IMR-90 (cell line): Measurements from ENCODE around the gene IZUMO2. TPM values are rescaled to one million over a fixed set of nuclear protein-coding genes. Genes with fewer than 3 reads are reported as not detected.

ENCODE experiments used
- ATAC-seq: fragments of 200-7000 bp; cut with Tn5 transposase; 2 replicates; pipeline ENCODE4 v1.9.1; 2020; ENCODE audit warnings: low read depth, mild to moderate bottlenecking, moderate library complexity
- BruUV-seq: library from RNA; stranded (reverse); fragments of 400-500 nt; replicated peaks from 2 replicates; lab custom pipeline; 2021; lab: Mats Ljungman, UMichigan
- CTCF ChIA-PET: fragments of 300-600 bp; formaldehyde crosslinking; extraction: SDS; loops from one replicate; lab custom pipeline; 2021; ENCODE audit warnings: antibody characterized with exemption; lab: Yijun Ruan, JAX
- POLR2A ChIA-PET: fragments of 300-600 bp; sonication (Branson Sonifier 250); formaldehyde crosslinking; loops from one replicate; lab custom pipeline; 2022; ENCODE audit warnings: antibody characterized with exemption; ENCODE audit not compliant: unreplicated experiment; lab: Charles Lee
- DNase-seq: peaks from one replicate; pipeline ENCODE4 v3.0.0; 2013
- H2AFZ ChIP-seq: replicated peaks from 2 replicates; pipeline ENCODE3; 2013; ENCODE audit warnings: low read length, mild to moderate bottlenecking; ENCODE audit not compliant: poor library complexity
- H2AK5ac ChIP-seq: 2 replicates; pipeline ENCODE4 v1.6.1; 2013; ENCODE audit warnings: low read depth, low read length, inconsistent platforms
- H2AK9ac ChIP-seq: replicated peaks from 2 replicates; pipeline ENCODE3; 2013; ENCODE audit warnings: mild to moderate bottlenecking, low read depth, low read length, moderate library complexity; ENCODE audit not compliant: poor library complexity
- H2BK120ac ChIP-seq: 2 replicates; pipeline ENCODE4 v1.6.1; 2013; ENCODE audit warnings: low read depth, low read length, inconsistent platforms
- H2BK15ac ChIP-seq: 3 replicates; pipeline ENCODE4 v1.6.1; 2013; ENCODE audit warnings: low read depth, low read length, inconsistent platforms
- H2BK20ac ChIP-seq: 2 replicates; pipeline ENCODE4 v1.6.1; 2013; ENCODE audit warnings: low read depth, mild to moderate bottlenecking, inconsistent platforms, low read length, moderate library complexity
- H2BK5ac ChIP-seq: 2 replicates; pipeline ENCODE4 v1.6.1; 2013; ENCODE audit warnings: mild to moderate bottlenecking, low read depth, low read length, inconsistent platforms; ENCODE audit not compliant: poor library complexity, severe bottlenecking
- H3K14ac ChIP-seq: replicated peaks from 2 replicates; pipeline ENCODE4 v1.6.1; 2013; ENCODE audit warnings: low read depth, low read length, inconsistent platforms
- H3K18ac ChIP-seq: 2 replicates; pipeline ENCODE4 v1.6.1; 2013; ENCODE audit warnings: low read depth, low read length, control low read depth
- H3K23ac ChIP-seq: 2 replicates; pipeline ENCODE4 v1.6.1; 2013; ENCODE audit warnings: low read depth, low read length, inconsistent platforms
- H3K27ac ChIP-seq: 2 replicates; pipeline ENCODE4 v1.5.1; 2013; ENCODE audit warnings: mild to moderate bottlenecking, control low read depth, low read length; ENCODE audit not compliant: insufficient read depth
- H3K27me3 ChIP-seq: 2 replicates; pipeline ENCODE4 v1.6.1; 2013; ENCODE audit warnings: low read length; ENCODE audit not compliant: control insufficient read depth, insufficient read depth
- H3K36me3 ChIP-seq: 2 replicates; pipeline ENCODE4 v1.6.1; 2013; ENCODE audit warnings: low read length, mixed read lengths; ENCODE audit not compliant: control insufficient read depth, insufficient read depth
- H3K4ac ChIP-seq: 2 replicates; pipeline ENCODE4 v1.6.1; 2013; ENCODE audit warnings: low read depth, low read length, inconsistent platforms
- H3K4me1 ChIP-seq: 2 replicates; pipeline ENCODE4 v1.6.1; 2013; ENCODE audit warnings: low read length, mixed read lengths; ENCODE audit not compliant: control insufficient read depth, insufficient read depth
- H3K4me2 ChIP-seq: 2 replicates; pipeline ENCODE4 v1.6.1; 2013; ENCODE audit warnings: low read depth, mild to moderate bottlenecking, control low read depth, low read length, moderate library complexity
- H3K4me3 ChIP-seq: 2 replicates; pipeline ENCODE4 v1.5.1; 2013; ENCODE audit warnings: low read depth, mild to moderate bottlenecking, control low read depth, low read length, moderate library complexity; ENCODE audit not compliant: insufficient read depth
- H3K56ac ChIP-seq: 2 replicates; pipeline ENCODE4 v1.6.1; 2013; ENCODE audit warnings: low read length, inconsistent platforms; ENCODE audit not compliant: insufficient read depth; ENCODE audit errors: extremely low read depth
- H3K79me1 ChIP-seq, 2 experiments: 2 replicates each; pipeline ENCODE4 v1.6.1; 2013; ENCODE audit warnings: low read length in 2 of 2, inconsistent platforms in 1 of 2, low read depth in 1 of 2
- H3K9ac ChIP-seq: 2 replicates; pipeline ENCODE4 v1.6.1; 2013; ENCODE audit warnings: low read depth, low read length, control low read depth
- H3K9me1 ChIP-seq: 2 replicates; pipeline ENCODE4 v1.6.1; 2013; ENCODE audit warnings: low read length, inconsistent platforms; ENCODE audit not compliant: insufficient read depth
- H3K9me3 ChIP-seq: 2 replicates; pipeline ENCODE4 v1.6.1; 2013; ENCODE audit warnings: low read length; ENCODE audit not compliant: control insufficient read depth, insufficient read depth
- H4K20me1 ChIP-seq: 2 replicates; pipeline ENCODE4 v1.6.1; 2013; ENCODE audit warnings: low read length, inconsistent platforms; ENCODE audit not compliant: insufficient read depth
- H4K5ac ChIP-seq: 2 replicates; pipeline ENCODE4 v1.6.1; 2013; ENCODE audit warnings: mild to moderate bottlenecking, low read depth, low read length, control low read depth
- H4K8ac ChIP-seq, 2 experiments: 2 replicates each; pipeline ENCODE4 v1.6.1; 2013; ENCODE audit warnings: low read depth in 2 of 2, low read length in 2 of 2, control low read depth in 1 of 2, inconsistent platforms in 1 of 2
- H4K91ac ChIP-seq: 2 replicates; pipeline ENCODE4 v1.6.1; 2013; ENCODE audit warnings: low read depth, low read length, inconsistent platforms; ENCODE audit not compliant: insufficient read depth
- BHLHE40 ChIP-seq: fragments of 150-350 bp; IDR thresholded peaks from 2 replicates; pipeline ENCODE4 v1.6.1; 2016; ENCODE audit warnings: mild to moderate bottlenecking, low read depth, low read length
- CEBPB ChIP-seq: IDR thresholded peaks from 2 replicates; pipeline ENCODE4 v1.6.1; 2012; ENCODE audit warnings: low read depth, low read length, improper control_type of control experiment
- CHD1 ChIP-seq: IDR thresholded peaks from 2 replicates; pipeline ENCODE4 v1.6.1; 2012; ENCODE audit warnings: low read depth, low read length, improper control_type of control experiment
- MAFK ChIP-seq: IDR thresholded peaks from 2 replicates; pipeline ENCODE4 v1.6.1; 2012; ENCODE audit warnings: low read depth, low read length, improper control_type of control experiment
- MAZ ChIP-seq: IDR thresholded peaks from 2 replicates; pipeline ENCODE4 v1.6.1; 2012; ENCODE audit warnings: low read depth, mild to moderate bottlenecking, low read length, improper control_type of control experiment, moderate library complexity, borderline replicate concordance
- MXI1 ChIP-seq: IDR thresholded peaks from 2 replicates; pipeline ENCODE4 v1.6.1; 2012; ENCODE audit warnings: low read depth, mild to moderate bottlenecking, low read length, moderate library complexity, borderline replicate concordance
- NFE2L2 ChIP-seq: fragments of 150-350 bp; IDR thresholded peaks from 2 replicates; pipeline ENCODE4 v1.6.1; 2016; ENCODE audit warnings: low read depth, mild to moderate bottlenecking, low read length
- POLR2A ChIP-seq: IDR thresholded peaks from 2 replicates; pipeline ENCODE4 v1.6.1; 2012; ENCODE audit warnings: mild to moderate bottlenecking, low read depth, low read length
- RAD21 ChIP-seq: IDR thresholded peaks from 2 replicates; pipeline ENCODE4 v1.6.1; 2012; ENCODE audit warnings: low read length, improper control_type of control experiment
- RCOR1 ChIP-seq: IDR thresholded peaks from 2 replicates; pipeline ENCODE4 v1.6.1; 2012; ENCODE audit warnings: mild to moderate bottlenecking, low read length, improper control_type of control experiment; ENCODE audit not compliant: insufficient replicate concordance
- RFX5 ChIP-seq: IDR thresholded peaks from 2 replicates; pipeline ENCODE4 v1.8.0; 2012; ENCODE audit warnings: low read depth, mild to moderate bottlenecking, low read length, moderate library complexity
- SMC3 ChIP-seq: fragments of 150-350 bp; IDR thresholded peaks from 2 replicates; pipeline ENCODE4 v1.6.1; 2016; ENCODE audit warnings: low read depth, mild to moderate bottlenecking, antibody characterized with exemption, low read length, moderate library complexity
- dilution Hi-C: fragments of 300-500 bp; cut with HindIII; formaldehyde crosslinking; loops from one replicate; pipeline ENCODE4 v1.14.3; 2018; ENCODE audit warnings: low sequenced_read_pairs; ENCODE audit not compliant: unreplicated experiment
- in situ Hi-C: fragments of 300-500 bp; cut with MboI; formaldehyde crosslinking; loops from 3 replicates; pipeline ENCODE4 v1.14.3; 2019; ENCODE audit warnings: low sequenced_read_pairs, inconsistent platforms, mixed read lengths
- intact Hi-C: fragments of 100-400 bp; cut with micrococcal nuclease; formaldehyde crosslinking; loops from 2 replicates; pipeline ENCODE4 v1.10.0; 2022
- polyA plus RNA-seq, 3 experiments: library from polyadenylated mRNA; depleted of rRNA; stranded (reverse); fragments of >200 nt; gene quantifications; 2 replicates each; pipeline ENCODE4 v1.2.3, GENCODE V29; 2012; ENCODE audit warnings: low replicate concordance in 1 of 3
- total RNA-seq: library from RNA; depleted of rRNA; stranded (reverse); fragments of >200 nt; gene quantifications from 2 replicates; pipeline ENCODE4 v1.2.3, GENCODE V29; 2012
- TF ChIP-seq, protein P1 (sequence below): fragments of 150-350 bp; IDR thresholded peaks from 2 replicates; pipeline ENCODE4 v1.6.1; 2016; ENCODE audit warnings: low read depth, mild to moderate bottlenecking, low read length, moderate library complexity, borderline replicate concordance
- TF ChIP-seq, protein P2 (sequence below): conservative IDR thresholded peaks from 2 replicates; pipeline ENCODE4 v1.5.1; 2012; ENCODE audit warnings: mild to moderate bottlenecking, low read depth, low read length, improper control_type of control experiment
- TF ChIP-seq, protein P3 (sequence below): fragments of 150-350 bp; IDR thresholded peaks from 2 replicates; pipeline ENCODE4 v1.6.1; 2017; ENCODE audit warnings: mild to moderate bottlenecking, antibody characterized with exemption, low read length, low read depth

The IZUMO2 gene
- total and polyA plus RNA-seq, 2 of the 4 experiments (the other 2 are of a cell fraction): not detected

DNA sequence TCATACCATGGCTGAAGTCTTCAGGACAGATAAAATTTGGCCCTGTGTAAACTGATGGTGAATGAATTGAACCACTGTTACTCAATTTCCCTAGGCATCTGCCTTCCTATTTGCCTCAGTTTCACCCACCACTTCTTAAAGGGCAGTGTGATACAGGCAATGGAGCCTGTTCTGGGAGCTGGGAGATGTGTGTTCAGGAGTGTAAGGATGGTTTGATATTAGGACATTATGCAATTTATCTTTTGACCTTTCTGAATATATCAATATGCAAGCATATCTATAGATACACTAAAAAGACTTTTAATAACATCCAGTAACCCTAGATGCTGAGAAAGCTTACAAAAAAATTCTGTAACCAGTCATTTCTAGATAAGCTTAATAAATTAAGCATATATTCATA lies 14.6 kb downstream of the IZUMO2 start:
- intact Hi-C loops (no loop called here), in situ Hi-C loops (loop anchor here (10.0 kb wide), 1 partner anchor 214 kb away; no protein-coding TSS in a partner anchor), dilution Hi-C loops (no loop called here)
- Histone ChIP-seq H3K9me1 (no peaks in the 10 kb centered on the region), H3K36me3 (no peaks in the 10 kb centered on the region), H3K56ac (no peak overlapping the region), H2BK15ac (no peak overlapping the region), H2BK5ac (no peak overlapping the region), H2AFZ (no peak overlapping the region), H3K9ac (no peak overlapping the region), H2BK120ac (no peak overlapping the region), H3K4ac (no peak overlapping the region), H3K27me3 (no peaks in the 10 kb centered on the region), H3K23ac (no peak overlapping the region), H4K8ac (no peak overlapping the region), H3K9me3 (0 out of 2 replicates have a peak, but pooled peaks cover 2% of the 10 kb centered on the region), H4K20me1 (no peaks in the 10 kb centered on the region), H3K4me3 (no peak overlapping the region), H3K4me1 (no peaks in the 10 kb centered on the region), H2BK20ac (no peak overlapping the region), H2AK5ac (no peak overlapping the region), H3K4me2 (peak overlapping the region; percentile 63; the same call in 1 of the 2 replicates), H3K27ac (no peak overlapping the region), H3K14ac (no peak overlapping the region), H4K5ac (no peak overlapping the region), H4K91ac (no peak overlapping the region), H2AK9ac (no peak overlapping the region), H3K18ac (no peak overlapping the region), H3K79me1 (no peaks in the 10 kb centered on the region)
- ChIA-PET POLR2A (no interaction called here), CTCF (no interaction called here)
- no TSS peak for BruUV-seq
- no peak for TF ChIP-seq NFE2L2
- TF ChIP-seq CHD1: no peak
- TF ChIP-seq, protein P1, sequence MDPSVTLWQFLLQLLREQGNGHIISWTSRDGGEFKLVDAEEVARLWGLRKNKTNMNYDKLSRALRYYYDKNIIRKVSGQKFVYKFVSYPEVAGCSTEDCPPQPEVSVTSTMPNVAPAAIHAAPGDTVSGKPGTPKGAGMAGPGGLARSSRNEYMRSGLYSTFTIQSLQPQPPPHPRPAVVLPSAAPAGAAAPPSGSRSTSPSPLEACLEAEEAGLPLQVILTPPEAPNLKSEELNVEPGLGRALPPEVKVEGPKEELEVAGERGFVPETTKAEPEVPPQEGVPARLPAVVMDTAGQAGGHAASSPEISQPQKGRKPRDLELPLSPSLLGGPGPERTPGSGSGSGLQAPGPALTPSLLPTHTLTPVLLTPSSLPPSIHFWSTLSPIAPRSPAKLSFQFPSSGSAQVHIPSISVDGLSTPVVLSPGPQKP: no peak
- no peak for TF ChIP-seq SMC3
- no peak for TF ChIP-seq BHLHE40
- TF ChIP-seq, protein P2, sequence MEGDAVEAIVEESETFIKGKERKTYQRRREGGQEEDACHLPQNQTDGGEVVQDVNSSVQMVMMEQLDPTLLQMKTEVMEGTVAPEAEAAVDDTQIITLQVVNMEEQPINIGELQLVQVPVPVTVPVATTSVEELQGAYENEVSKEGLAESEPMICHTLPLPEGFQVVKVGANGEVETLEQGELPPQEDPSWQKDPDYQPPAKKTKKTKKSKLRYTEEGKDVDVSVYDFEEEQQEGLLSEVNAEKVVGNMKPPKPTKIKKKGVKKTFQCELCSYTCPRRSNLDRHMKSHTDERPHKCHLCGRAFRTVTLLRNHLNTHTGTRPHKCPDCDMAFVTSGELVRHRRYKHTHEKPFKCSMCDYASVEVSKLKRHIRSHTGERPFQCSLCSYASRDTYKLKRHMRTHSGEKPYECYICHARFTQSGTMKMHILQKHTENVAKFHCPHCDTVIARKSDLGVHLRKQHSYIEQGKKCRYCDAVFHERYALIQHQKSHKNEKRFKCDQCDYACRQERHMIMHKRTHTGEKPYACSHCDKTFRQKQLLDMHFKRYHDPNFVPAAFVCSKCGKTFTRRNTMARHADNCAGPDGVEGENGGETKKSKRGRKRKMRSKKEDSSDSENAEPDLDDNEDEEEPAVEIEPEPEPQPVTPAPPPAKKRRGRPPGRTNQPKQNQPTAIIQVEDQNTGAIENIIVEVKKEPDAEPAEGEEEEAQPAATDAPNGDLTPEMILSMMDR: no peak
- no peak for TF ChIP-seq RFX5
- TF ChIP-seq MXI1: no peak
- no peak for TF ChIP-seq MAFK
- TF ChIP-seq, protein P3, sequence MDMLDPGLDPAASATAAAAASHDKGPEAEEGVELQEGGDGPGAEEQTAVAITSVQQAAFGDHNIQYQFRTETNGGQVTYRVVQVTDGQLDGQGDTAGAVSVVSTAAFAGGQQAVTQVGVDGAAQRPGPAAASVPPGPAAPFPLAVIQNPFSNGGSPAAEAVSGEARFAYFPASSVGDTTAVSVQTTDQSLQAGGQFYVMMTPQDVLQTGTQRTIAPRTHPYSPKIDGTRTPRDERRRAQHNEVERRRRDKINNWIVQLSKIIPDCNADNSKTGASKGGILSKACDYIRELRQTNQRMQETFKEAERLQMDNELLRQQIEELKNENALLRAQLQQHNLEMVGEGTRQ: no peak
- TF ChIP-seq CEBPB: no peak
- no peak for TF ChIP-seq RAD21
- TF ChIP-seq RCOR1: no peak
- TF ChIP-seq MAZ: no peak
- no peak for TF ChIP-seq POLR2A
- ATAC-seq: no peak
- DNase-seq: no peak
